H1 (cell line): Measurements from ENCODE around the gene RASAL2. TPM values are rescaled to one million over a fixed set of nuclear protein-coding genes. Genes with fewer than 3 reads are reported as not detected.

Experiments used
- ASH2L ChIP-seq: fragments of 200-600, 300-600 bp; sonication (generic); IDR thresholded peaks from one replicate; pipeline ENCODE4 v1.7.1; 2017; ENCODE audit warnings: low read length
- EZH2 ChIP-seq: fragments of 200-600 bp; sonication (generic); IDR thresholded peaks from 2 replicates; pipeline ENCODE4 v1.7.1; 2012; ENCODE audit warnings: low read depth, mild to moderate bottlenecking, moderate library complexity, low read length, inconsistent platforms; ENCODE audit not compliant: severe bottlenecking
- KDM4A ChIP-seq: IDR thresholded peaks from one replicate; pipeline ENCODE4 v1.7.1; 2012; ENCODE audit warnings: low read depth, mild to moderate bottlenecking, moderate library complexity, low read length, inconsistent platforms; ENCODE audit not compliant: severe bottlenecking
- polyA plus RNA-seq, 7 experiments: library from polyadenylated mRNA; depleted of rRNA in 3 of 7; stranded (reverse) in 5 of 7; unstranded in 2 of 7; fragments of >200 nt in 5 of 7; fragments of 200-250 nt in 2 of 7; gene quantifications; 1 replicate in 5 of 7; 2 replicates in 1 of 7; 4 replicates in 1 of 7; pipeline versions ENCODE4 v1.2.1 to v1.2.3, GENCODE V29; 2011 to 2013; ENCODE audit warnings: missing spikeins in 2 of 7, mixed read lengths in 2 of 7
- total RNA-seq: library from RNA; stranded (reverse); fragmentation: NEBNext Ultra II Directional; extraction: Animal tissue kit (Norgen Biotek cat#: 25700); gene quantifications from 2 replicates; pipeline ENCODE4 v1.2.1, GENCODE V29; 2021

RASAL2 gene
- total and polyA plus RNA-seq, 2 of the 8 experiments (the other 6 are each of a cell fraction or from before 2014, with no cell fraction given), result 15.9 to 32.5 TPM

- TF ChIP-seq EZH2 (no peak), KDM4A (no peak), ASH2L (no peak)
- TF ChIP-seq, all 59 proteins: peak for 0
Measured at GRCh38 chr1:178137238-178137637, 43.3 kb downstream of the RASAL2 start (continued).
